NCI-H1694 (cell line): ENCODE measurements around the gene SRF.

Source experiments
- DNase-seq: peaks from one replicate; lab custom pipeline; 2025; lab: John Stamatoyannopoulos, UW

SRF gene

DNA sequence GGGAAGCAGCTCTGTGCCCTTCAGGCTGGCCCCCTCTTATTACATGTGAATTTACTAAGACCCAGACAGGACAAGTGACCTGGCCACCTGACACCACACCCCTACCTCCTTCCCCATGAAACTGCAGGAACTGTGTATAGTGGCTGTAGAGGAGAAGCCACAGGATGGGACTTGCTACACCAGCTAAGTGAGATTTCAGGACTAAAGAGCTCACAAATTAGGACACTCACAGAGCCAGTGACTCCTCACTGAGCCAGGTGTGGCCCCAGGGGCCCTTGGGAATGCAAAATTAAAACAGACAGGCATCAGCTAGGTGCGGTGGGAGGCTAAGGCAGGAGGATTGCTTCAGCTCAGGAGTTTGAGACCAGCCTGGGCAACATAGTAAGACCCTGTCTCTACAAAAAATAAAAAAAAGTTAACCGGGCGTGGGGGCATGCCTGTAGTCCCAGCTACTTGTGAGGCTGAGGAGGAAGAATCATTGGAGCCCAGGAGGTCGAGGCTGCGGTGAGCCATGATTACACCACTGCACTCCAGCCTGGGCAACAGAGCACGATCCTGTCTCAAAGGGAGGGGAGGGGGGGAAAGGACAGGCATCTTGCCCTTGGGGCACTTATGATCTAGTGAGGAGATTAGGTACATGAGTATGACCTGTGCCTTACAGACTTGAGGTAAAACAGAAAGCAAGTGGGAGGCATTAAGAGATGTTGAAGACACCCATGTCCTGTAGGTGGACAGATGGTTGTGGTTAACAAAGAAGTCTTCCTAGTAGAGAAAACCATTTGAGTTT is 23.2 kb upstream of the SRF start:
- no peak for DNase-seq

DNA sequence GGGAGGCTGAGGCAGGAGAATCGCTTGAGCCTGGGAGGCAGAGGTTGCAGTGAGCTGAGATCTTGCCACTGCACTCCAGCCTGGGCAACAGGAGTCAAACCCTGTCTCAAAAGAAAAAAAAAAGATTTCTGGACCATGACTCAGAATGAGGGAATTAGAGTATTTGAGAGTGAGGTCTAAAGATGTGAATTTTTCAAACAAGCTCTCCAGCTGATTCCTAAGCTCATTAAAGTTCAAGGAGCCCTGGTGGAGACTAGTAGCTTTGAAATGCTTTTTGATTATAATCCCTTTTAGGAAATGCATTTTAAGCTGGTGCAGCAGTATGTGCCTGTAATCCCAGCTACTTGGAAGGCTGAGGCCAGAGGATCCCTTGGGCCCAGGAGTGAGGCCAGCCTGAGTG is 21.8 kb upstream of the SRF start:
- no peak for DNase-seq

DNA sequence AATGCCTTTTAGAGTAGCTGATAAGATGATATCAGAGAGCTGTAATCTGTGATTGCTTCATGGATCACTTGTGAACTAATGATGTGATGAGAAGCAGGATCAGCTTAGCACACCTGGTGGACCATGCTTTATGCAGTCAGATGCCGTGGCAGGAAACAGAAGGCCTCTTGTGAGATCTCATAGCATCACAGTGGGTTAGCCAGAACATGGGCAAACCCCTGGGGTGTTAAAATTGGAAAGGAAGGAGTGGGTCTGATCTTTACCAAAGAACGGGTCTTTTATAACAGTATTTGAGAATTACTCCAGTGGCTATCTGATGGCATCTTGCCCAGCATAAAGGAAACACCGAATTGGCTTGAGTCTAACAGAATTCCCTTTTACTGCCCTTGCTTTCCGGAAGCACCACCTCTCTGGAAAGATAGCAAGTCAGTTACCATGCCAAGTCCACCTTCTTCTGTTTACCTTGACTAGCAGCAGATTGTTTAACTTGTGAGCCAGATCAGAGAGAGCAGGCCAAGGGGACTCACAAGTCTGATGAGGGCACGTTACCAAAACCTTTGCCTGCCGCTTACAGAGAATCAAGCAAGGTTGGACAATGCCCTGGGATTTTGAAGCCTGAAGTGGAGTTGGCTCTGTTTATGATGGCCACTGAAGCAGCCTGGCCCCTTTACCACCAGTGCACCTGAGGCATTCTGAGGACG is 20.9 kb upstream of the SRF start:
- DNase-seq: no peak

DNA sequence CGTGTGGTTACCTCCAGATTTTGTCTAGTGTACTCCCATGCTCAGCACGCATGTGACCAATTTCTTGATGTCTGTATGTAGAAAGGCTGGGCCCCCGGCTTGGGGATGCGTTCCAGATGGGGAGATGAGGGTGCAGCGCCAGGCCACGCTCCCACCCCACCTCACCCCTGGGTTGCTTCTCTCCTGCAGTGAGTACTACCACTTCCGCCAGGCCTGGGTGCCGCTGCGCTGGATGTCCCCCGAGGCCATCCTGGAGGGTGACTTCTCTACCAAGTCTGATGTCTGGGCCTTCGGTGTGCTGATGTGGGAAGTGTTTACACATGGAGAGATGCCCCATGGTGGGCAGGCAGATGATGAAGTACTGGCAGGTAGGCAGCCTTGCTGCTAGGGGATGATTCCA is 11.5 kb upstream of the SRF start:
- no peak for DNase-seq

DNA sequence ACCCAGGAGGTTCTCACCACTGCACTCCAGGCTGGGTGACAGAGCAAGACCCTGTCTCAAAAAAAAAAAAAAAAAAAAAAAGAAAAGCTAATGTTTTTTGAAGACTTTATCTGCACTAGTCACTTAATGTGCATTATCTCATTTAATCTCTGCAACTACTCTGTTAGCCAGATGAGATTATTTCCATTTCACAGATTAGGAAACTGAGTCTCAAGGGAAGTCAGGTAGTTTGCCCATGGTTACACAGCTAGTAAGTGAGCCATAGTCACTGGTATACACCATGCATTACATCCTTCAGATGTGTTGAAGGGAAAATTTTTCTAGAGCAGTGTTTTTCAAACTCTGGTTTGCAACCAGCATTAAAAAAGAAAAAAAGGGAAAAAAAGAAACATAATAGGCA is 7.2 kb upstream of the SRF start:
- DNase-seq: no peak

DNA sequence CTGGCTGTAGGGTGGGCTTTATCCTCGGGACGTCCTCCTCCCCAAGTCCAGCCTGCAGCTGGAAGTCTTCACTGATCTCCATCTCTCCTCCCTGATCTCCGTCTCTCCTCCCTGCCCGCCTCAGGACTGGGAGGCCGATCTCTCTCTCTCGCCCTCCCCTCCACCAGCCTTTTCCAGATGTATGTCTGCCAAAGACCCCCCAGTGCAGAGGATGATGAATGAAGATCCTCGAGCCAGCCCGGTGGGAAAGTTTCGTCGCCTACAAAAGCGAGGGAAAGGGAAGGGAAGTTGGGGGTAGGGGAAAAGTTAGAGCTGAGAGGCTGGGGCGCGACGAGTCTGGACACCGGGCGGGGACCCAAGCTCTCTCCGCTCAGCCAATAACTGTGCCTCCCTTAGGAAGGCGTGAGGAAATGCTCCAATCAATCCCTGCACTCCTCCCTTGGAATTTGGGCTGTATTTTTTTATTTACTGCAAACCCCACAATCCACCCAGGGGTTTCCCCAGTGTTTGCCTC is 595 bp upstream of the SRF start:
- peak; percentile 68 for DNase-seq

DNA sequence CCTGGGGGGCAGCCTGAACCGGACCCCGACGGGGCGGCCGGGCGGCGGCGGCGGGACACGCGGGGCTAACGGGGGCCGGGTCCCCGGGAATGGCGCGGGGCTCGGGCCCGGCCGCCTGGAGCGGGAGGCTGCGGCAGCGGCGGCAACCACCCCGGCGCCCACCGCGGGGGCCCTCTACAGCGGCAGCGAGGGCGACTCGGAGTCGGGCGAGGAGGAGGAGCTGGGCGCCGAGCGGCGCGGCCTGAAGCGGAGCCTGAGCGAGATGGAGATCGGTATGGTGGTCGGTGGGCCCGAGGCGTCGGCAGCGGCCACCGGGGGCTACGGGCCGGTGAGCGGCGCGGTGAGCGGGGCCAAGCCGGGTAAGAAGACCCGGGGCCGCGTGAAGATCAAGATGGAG is 636 bp downstream of the SRF start:
- no peak for DNase-seq

DNA sequence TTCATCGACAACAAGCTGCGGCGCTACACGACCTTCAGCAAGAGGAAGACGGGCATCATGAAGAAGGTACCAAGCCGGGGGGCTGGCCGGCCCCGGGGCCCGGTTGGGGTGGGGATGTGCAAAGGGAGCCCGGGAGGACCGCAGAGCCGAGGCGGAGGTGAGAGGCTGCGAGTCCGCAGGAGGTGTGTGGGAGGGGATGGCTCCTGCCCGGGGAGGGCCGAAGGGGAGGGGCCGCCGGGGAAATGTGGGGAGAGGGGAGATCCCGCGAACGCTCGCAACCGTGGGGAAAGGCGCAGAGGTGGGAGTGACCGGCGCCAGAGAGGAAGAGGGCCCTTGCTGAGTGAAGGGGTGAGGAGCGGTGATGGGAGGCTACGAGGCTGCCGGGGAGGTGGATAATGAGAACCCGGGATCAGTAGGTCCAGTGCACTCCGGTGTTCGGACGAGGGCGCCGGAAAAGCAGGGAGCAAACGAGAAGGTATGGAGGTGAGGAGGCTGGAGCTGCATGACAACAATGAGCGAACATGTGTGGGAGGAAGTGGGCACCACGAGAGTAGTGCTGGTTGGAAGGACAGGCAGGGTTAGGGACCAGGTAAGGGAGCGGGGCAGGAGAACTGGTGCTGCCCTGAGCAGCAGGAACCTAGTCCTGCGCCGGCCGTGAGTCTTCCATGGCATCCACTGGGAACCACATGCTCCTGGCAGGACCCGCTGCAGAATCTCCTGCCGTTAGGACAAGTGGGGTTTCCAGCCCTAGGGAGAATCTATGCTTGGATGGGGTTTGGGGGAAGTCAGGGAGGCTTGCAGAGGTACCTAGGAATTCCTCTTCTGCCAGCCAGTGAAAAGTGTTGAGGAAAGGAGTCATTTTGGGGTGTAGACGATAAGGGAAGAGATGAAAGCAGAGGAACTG is 1.3 kb downstream of the SRF start:
- no peak for DNase-seq

DNA sequence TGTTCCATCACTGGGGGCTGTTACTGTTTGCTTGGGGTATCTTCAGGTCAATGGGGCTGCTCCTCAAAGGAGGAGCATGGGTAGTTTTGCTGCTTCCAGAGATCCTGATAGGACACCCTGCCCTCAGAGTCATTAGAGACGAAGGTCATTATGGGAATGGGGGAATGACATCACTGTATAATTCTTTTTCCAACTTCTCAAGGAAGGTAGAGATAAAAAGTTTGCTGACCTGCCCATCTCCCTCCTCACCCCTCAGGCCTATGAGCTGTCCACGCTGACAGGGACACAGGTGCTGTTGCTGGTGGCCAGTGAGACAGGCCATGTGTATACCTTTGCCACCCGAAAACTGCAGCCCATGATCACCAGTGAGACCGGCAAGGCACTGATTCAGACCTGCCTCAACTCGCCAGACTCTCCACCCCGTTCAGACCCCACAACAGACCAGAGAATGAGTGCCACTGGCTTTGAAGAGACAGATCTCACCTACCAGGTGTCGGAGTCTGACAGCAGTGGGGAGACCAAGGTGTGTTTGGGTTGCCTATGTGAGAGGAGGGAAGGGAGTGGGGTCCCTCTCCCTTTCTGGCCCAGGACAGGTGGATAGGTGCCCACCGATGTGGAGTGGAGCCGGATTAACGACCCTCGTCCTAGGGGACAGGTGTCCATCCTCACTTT is 2.7 kb downstream of the SRF start:
- DNase-seq: no peak

DNA sequence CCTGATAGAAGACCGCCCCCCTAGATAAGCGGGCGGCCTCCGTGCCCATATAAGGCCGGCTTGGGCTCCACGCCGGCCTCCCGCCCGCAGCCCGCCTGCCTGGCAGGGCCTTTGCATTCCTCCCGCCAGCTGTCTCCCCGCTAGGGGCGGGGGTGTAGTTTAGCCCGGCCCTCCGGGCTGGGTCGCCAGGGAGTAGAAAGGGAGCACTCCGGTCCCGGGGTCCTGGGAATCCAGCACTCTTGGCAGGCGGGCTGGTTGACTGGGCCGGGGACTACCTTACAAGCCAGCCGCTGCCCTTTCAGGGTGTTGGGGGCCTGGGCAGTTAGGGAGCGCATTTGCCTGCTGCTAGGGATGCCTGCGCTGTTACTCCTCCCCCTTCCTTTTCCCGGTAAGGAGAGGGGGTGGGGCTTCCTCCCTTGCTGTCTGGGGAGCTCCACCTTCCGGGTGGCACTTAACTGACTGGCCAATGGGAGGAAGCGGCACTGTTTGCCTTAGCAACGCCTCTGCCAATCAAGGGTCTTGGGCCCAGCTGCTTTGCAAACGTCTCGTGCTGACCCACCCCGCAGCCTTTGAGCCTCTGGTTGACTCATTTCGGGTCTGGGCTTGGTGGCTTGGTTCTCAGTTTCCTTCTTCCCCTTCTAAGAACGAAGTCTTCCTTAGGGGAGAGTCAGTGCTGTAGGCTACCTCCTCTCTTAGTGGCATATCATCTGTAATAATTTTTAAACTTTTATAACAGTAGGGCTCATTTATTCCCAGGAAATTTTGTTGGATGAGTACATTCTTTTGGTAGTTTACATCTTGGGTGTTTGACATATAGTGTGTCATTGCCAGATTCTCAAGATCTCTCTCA is 3.4 kb downstream of the SRF start:
- DNase-seq: peak; percentile 82

DNA sequence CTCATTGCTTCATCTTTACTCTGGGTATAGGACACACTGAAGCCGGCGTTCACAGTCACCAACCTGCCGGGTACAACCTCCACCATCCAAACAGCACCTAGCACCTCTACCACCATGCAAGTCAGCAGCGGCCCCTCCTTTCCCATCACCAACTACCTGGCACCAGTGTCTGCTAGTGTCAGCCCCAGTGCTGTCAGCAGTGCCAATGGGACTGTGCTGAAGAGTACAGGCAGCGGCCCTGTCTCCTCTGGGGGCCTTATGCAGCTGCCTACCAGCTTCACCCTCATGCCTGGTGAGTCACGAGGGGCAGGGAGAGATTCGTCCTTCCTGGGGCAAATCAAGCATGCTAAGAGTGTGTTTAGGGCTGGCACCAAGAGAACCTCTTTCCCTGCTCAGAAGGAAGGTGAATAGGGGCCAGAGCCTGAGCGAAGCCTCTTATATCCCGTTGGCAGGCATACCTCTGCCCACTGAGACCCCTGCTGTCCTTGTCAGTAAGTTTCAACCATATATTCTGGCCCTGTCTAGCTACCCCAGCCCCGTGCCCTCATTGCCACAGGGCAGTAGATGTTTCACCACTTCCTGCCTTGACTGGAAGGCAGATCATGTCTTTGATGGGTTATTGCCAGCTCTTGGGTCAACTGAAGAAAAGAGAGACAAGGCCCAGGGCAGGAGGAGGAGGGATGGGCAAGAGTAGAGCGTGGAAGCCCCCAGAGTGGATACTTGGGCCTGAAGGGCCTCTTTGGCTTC is 4.8 kb downstream of the SRF start:
- no peak for DNase-seq

DNA sequence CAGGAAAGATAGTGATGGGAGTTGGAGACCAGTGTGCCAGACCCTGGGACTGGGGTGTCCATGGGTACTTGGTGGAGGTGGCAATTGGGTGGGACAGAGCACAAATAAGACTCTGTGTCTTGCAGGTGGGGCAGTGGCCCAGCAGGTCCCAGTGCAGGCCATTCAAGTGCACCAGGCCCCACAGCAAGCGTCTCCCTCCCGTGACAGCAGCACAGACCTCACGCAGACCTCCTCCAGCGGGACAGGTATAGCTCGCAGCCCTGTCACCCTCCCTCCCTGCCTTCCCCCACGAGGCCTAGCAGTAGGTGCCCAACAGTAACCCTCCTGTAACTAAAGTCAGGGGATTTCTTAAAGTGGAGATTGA is 5.3 kb downstream of the SRF start:
- DNase-seq: no peak

DNA sequence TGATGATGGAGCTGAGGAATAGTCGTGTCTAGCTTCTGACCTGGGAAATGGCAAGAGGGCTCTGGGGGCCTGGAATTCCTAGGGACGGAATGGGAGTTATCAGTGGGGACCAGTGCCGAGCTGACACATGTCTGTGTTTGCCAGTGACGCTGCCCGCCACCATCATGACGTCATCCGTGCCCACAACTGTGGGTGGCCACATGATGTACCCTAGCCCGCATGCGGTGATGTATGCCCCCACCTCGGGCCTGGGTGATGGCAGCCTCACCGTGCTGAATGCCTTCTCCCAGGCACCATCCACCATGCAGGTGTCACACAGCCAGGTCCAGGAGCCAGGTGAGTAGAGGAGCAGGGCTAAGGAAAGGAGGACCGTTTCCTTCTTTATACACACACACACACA is 7.1 kb downstream of the SRF start:
- DNase-seq: no peak

DNA sequence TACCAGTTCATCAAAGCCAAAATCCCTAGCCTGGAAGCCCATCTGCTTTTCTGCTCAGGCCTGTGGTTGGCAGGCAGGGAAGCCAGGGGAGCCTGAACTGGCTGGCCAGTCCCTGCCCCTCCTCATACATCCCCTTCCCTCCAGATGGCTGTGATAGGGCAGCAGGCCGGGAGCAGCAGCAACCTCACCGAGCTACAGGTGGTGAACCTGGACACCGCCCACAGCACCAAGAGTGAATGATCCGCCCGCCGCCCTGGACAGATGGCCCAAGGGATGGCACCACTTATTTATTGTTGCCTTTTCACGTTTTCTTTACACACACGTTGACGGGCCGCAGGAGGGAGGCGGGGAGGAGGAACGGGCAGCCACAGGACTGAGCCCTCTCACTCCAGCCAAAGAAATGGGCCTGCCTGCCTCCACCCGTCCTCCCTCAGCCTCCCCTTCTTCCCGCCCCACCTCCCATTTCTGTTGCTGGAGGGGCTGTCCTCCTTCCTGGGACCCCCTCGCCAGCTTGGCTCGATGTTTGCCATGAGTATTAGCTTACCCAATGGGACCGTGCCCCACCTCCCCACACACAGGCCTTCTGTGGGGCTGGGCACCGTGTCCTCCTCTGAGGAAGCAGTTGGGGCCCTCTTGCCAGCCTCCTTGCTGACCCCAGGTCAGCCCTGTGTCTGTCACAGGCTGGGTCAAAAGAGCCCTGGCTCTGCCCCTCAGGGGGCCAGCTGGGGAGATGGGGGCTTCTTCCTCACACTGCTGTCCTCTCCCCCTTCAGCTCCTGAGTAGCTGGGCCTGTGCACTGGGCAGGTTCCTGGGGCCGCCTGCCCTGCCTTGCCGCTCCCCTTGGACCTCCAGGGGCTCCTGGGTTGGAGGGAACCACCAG is 8.1 kb downstream of the SRF start:
- DNase-seq: no peak

DNA sequence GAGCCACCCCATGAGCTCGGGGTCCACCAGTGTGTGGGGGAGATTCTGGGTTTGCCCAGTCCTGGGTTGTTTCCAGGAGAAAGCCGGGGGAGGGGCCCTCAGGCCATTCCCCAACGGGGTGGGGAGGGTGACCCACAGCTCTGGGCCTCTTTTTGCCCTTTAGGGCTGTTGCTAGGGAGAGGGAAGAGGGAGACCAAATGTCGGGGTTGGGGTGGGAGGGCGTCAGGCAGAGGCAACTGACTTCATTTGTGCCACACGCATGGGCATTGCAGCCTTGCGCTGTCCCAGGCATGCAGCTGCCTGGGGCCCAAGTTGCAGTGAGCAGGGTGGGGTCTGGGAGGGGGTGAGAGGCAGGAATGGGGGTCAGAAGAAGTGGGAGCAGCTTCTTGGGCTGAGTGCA is 9.0 kb downstream of the SRF start:
- DNase-seq: no peak

DNA sequence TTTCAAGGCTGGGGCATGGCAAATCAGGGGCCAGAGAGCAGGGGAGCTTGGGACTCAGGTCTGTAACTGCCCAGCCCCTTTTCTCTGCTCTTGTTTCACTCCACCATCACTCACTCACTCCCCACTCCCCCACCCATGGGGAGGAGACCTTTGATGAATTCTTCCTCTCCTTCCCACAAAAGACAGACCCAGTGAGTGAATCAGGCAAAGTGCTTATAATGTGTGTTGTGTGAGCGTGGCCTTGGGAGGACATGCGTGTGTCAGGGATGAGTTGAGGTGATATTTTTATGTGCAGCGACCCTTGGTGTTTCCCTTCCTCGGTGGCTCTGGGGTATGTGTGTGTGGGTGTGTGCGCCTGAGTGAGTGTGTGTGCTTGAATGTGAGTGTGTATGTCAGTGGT is 9.9 kb downstream of the SRF start:
- no peak for DNase-seq

DNA sequence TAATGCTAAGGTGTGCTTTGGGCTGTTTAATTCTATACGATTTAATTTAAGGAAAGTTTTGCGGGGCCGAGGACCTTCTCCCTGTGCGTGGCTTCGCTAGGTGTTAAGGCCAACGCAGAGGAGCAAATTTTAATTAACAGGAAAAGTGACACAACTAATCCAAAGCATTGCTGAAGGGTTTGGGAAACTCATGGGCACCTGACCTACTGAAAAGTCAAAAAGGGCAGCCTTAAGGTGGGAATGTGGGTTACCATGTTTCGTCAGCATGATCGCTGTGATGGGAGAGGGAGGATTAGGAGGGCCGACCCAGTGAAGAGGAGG is 10.5 kb downstream of the SRF start:
- no peak for DNase-seq

DNA sequence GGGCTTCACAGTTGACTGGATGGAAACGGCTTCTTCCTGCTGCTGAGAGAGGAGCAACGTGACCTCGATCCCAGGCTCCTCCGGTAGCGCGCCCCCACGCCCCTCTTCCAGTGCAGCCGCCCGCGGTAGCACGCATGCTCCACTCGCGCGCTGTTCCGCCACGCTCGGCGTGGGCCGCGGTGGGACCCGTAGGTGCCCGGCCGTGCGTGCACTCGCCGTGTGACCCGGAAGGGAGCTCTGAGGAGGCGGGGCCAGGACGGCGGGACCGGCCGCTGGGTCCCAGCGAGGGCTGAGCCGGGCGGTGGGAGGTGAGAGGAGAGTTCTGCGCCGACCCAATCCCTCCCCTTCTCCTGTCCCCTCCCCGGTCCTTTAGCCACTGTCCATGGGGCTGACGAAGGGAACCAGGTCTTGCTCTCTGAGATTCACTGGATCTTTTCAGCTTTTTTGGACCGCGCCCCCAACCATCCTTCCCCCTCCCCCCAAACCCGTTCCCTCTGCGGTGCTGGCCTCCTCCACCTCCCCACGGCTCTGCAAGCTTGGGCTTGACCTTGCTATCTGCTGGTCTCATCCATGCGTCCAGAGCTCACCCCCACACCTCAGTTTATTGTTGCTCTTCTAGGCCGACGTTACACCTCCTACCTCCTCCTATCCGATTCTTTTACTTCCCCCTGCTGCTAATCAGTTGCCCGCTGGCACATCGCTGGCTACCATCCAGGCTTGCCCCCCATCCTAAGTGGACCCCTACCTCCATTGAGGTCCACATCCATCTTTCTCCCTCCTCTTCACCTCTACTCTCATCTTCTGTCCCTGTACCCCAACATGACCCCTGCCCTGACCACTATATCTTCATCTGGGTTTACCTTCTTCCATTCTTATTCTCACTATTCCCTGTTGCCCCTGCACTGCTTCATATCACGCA is 11.1 kb downstream of the SRF start, which contains the start of gene CUL9:
Gene CUL9, plus strand, starts transcription at position 255 of the 919 bp plus-strand sequence. CDS start 2,115 bp downstream, outside the sequence.
- DNase-seq: no peak
